ENCODE data around the gene DICER1.
"Not testable (repeated sequence)": the region's sequence is repeated elsewhere in the genome, so short reads cannot be mapped to it uniquely, and the experiment has no call there.

The DICER1 gene

DNA sequence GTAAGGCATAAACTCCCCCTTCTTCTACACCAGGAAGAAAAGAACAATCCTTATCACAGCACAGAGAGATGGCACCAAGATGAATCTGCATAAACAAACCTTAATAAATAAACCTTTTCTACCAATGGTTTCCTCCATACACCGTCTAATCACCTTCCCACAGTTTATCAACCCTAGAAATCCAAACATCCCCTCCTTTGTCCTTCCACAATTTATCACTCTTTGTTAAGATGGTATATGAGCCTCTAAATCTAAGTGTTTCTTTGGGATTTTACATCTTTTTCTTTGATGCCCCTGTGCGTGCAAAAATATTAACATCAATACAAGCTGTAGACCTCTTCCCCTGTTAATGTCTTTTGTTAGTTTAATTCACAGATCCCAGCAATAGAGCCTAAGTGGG lies 12.5 kb downstream of the DICER1 start:
- no peak for DNase-seq

DNA sequence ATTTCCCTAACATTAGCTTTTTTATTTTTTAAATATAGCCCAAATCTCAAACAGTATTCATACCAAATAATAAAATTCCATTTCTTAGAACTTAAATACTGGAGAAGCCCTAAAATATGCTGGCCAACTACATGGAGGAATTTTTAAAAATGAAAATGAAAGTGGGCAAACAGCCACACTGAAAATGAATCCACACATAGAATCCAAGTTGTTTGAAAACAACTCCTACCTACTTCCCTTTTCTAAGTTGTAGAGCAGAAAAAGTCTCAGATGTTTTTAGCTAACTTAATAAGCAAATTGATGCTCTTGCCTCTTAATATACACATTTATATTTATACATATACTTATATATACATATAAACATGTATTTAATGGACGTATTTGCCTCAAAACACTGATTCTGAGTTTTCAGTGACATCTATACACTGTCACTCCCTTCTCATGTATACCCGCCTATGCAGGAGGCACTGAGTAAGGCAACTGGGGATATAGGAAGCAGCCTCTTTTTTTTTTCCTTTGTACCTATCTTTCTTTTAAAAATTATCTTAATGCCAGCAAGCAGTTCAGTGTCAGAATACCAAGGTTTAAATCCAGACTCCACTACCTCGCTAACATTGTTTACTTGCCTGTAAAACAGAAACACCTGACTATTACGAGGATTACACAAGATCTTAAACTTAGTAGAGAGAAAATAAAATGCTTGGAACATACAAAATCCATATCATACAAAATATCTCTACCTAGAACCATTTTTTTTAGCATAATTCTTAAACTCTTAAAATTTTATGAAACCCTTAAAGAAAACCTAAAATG lies 13.3 kb downstream of the DICER1 start:
- DNase-seq: no peak

DNA sequence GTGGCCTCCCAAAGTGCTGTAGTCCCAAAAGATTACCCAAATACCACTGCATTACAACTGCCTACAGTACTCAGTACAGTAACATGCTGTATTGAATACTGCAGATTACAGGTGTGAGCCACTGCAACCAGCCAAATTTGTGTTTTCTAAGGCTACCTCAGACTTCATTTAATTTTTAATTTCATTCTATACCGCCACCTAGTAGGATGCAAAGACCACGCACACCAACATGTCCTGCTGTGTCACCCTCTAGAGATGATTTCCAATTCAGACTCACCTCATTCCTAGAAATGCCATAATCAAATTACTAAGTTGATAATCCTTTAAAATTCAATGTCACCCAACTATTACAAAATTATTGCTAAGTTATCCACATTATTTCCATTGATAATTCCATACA lies 15.1 kb downstream of the DICER1 start:
- no peak for DNase-seq

DNA sequence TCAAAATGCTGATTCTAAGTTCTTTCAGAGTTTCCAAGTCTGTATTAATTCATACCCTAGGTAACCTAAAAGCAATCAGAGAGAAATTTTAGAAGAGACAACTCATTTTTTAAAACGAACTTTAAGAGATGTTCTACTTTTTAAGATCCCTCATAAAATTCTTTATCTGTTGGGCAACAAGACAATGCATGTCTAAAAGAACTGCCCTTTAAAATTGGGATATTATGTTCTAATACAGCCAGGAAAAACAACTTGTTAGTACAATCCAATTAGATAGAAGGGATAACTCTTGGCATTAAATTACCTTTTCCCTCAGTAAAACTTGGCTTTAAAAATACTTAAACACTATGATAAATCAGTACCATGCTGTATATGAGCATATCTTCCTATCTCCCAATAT lies 15.6 kb downstream of the DICER1 start:
- DNase-seq: no peak

DNA sequence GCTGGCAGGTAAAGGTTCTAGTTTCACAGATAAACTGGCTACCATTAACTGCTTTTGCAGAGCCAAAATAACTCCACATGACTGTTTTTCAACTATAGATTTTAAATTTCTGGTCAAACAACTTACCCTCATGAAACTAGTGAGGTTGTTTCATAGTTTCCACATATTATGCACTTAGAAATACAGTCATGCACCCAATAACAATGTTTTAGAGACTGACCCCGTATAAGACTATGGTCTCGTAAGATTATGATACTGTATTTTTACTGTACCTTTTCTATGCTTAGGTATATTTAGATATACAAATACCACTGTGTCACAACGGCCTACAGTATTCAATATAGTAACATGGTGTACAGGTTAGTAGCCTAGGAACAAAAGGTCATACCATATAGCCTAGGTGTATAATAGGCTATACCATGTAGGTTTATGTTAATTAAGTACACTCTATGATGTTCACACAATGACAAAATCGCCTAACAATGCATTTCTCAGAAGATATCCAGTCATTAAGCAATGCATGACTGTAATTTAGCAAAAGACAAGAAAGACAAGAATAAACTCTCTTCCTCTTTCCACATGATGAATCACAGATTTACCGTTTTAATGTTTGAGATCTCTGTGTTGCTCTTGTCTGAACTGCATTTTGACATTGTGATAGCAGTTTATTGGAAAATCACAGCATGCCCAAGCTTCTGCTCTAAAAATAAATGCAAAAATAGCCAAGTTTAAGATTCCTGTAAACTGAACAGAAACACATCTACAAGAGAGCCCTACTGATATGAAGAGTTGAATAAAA lies 17.1 kb downstream of the DICER1 start:
- DNase-seq: no peak

DNA sequence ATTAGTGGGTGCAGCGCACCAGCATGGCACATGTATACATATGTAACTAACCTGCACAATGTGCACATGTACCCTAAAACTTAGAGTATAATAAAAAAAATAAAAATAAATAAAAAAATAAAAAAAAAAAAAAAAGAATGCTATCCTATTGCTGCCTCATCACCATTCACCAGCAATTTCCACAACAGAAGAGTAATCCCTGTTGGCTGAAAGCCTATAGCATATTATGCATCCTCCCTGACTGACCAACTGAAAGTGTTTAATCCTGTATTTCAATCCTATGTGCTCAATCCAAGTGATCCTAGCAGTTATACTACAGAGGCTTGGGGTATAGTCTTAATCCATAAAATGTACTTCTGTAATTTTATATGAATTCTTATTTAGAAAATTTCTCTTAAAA lies 18.5 kb downstream of the DICER1 start:
- DNase-seq: no peak

DNA sequence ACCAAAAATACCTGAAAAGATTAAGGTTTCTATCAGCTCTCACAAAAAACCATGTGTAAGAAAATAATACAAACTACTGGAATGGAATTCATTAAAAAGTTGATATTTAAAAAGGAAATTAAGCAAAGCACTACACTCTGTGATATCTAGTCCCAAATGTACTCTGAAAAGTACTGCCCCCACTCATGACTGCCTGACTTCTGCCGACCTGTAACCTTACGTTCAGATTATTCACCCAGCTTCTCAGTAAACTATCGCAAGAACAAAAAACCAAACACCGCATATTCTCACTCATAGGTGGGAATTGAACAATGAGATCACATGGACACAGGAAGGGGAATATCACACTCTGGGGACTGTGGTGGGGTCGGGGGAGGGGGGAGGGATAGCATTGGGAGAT lies 18.9 kb downstream of the DICER1 start:
- DNase-seq: not testable (repeated sequence)

DNA sequence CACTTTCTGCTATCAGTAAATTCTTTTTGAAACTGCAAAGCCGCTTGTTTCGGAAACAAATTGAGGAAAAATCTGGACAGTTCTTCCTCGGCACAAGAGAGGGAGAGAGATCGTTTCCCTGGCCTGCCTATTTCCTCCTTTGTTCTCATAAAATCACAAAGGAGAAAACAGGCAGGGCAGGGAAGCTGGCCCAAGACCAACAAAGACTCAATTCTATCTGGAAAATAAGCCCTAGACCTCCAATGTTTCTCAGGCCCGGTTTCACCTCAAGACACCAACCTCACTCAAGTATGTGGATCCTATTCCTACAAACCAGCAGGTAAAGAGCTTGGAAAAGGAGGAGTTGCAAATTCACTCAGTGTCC lies 19.5 kb downstream of the DICER1 start:
- no peak for DNase-seq

DNA sequence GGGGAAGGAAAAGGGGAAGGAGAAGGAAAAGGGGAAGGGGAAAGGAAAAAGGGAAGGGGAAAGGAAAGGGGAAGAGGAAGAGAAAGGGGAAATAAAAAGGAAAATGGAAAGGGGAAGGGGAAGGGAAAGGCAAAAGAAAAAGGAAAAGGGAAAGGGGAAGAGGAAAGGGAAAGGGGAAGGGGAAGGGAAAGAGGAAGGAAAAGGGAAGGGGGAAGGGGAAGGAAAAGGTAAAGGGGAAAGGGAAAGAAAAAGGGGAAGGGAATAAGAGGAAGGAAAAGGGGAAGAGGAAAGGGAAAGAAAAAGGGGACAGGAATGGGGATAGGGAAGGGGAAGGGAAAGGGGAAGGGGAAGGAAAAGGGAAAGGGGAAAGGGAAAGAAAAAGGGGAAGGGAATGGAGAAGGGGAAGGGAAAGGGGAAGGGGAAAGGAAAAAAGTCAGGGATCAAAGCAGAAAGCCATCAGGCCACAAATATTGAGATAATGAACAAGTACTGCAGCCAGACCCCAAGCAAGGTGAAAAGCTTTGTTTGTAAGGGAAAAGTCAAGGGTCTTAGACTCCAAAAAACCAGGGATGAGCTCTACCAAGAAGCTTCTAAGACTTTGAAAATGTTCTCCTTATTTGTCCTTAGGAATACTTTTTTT lies 20.0 kb downstream of the DICER1 start:
- DNase-seq: no peak

DNA sequence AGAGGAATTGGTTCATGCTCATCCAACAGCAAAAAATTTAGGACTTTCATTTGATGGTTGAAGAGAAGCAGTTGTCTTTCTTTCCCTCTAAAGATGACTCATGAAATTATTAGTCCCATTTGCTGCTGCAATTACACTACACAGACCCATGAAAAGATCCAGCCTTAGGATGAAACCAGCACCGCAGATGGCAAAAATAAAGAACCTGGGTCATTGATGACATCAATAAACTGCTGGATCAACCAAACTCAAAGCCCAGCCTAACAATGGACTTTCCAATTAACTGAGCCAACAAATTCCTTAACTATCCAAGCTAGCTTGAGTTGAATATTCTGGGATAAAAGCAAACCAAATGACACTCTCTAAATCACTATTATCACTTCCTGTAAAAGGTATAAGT lies 20.7 kb downstream of the DICER1 start:
- no peak for DNase-seq

DNA sequence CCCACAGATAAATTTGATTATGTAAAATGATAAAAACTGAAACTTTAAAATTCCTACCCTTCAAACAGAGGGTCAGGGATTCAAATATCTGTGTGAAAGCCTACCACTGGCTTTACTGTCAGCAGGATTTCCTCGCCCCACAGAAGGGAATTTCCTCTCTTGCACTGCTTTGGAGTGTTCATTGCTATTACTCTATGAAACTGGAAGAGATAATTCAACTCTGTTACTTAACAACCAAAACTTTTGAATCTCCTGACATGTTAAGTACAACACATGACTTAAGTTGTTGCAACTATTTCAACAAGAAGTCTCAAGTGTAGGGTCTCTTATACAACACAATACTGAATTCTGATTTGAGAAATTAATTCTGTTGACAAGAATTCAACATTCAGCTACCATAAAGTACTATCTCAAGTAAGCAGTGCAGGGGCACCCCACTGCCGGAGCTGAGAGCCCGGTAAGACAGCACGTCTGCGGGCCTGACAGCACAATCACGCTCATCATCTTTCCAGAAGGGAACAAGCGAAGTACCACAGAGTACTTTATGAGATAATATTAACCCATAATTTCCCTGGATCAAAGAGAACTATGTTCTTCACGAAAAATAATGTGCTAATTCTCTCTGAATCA lies 22.9 kb downstream of the DICER1 start:
- no peak for DNase-seq

DNA sequence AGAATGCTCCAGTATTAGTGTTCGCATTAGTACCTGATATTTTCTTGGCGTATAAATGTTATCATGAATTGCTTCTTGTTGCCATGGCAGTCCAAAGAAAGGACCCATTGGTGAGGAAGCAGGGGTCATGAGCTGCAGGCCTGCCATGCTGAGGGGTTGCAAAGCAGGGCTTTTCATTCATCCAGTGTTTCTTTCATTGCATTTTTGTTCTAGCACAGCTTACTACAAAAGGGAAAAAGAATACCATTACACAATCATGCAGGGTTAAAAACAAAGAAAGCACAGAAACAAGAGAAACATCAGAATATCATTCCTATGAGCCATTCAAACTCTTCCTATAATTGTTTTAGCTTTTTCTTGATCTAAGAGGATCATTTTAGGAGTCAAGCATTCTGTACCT lies 24.0 kb downstream of the DICER1 start:
- DNase-seq: no peak

DNA sequence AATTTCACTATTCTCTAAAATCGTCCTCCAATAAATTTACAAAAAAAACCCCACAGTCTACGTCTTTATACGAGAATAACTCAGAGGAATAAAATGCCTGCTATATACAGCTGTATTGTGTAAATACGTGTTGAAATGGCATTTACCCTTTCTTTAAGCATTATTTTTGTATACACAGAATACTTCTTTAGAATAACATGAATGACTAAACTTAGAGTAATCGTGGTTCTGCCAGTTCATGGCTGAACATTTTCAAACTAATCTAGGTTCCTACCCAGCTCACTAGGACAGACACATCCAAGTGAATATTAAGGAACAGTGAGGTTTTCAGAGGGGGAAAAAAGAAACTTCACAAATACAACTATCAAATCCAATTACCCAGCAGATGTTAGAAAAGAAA lies 24.6 kb downstream of the DICER1 start:
- DNase-seq: no peak

DNA sequence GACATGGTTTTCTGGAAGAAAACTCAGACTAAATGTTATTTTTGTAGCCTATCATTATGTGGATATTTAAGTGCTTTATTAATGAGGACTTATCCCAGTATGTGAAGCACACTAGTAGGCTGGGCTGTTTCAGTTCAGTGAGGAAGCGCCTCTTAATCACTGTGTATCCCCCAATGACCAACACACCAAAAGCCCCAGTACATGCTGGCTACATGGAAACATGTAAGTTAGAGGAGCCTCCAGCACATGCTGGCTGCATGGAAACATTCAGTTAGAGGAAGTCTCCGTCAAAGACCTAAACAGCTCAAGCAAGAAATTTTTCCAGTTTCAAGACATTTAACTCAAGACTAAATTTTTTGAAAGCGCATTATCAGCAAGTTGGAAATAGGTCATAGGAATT lies 26.8 kb downstream of the DICER1 start:
- no peak for DNase-seq

DNA sequence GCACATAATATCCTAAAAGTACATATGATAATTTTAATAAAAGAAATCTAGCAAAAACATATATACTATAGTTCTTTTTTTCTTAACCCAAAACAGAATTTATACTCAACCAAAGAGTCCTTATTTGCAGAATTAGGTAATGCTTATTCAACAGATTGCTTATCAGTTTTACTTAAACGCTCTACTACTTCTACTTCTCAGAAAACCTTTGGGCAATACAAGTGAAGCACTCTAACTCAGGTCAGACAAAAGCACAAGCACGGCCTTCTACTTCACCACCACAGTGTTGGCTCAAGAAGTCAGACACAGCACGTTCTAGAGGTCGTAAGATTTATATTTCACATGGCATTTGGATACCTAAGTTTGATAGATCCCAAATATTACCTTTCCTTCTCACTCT lies 29.2 kb downstream of the DICER1 start:
- no peak for DNase-seq

DNA sequence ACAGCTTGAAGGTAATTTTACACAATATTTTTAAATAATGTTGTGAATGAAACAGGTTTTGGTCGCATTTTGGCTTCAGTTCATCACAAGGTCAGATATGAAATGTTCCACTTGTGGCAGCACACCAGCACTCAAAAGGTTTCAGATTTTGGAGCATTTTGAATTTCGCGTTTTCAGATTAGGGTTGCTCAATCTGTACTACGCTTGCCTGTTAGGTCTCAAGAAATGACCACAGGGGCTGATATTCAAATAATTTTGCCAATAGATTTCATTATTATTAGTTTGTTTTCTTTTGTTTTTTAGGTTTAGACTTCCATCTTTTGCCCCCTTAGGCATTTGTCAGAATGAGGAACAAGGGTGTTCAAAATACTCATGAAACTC lies 29.8 kb downstream of the DICER1 start:
- DNase-seq: no peak

DNA sequence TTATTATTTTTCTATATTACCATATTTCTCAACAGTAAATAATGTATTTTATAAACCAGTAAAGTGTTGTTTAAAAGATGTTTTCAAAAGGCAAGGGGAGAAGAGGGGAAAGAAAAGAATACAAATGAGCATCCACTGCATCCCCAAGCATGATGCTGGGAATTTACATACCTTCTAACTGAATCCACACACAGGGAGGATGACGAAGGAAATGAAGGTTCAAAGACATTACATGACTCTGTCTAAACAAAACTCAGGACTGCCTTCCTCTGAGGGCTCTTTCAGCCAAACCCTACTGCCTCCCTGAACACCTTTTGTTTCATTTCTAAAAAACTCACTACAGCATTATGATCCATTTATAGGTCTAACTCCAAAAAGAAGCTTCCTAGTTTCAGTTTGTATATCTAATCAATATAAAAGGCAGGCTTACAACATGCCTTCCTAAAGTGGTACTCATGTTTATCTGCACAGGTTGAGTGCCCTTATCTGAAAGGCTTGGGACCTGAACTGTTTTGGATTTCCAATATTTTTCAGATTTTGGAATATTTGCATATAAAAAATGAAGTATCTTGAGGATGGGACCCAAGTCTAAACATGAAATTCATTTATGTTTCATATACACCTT lies 30.3 kb downstream of the DICER1 start:
- DNase-seq: no peak

DNA sequence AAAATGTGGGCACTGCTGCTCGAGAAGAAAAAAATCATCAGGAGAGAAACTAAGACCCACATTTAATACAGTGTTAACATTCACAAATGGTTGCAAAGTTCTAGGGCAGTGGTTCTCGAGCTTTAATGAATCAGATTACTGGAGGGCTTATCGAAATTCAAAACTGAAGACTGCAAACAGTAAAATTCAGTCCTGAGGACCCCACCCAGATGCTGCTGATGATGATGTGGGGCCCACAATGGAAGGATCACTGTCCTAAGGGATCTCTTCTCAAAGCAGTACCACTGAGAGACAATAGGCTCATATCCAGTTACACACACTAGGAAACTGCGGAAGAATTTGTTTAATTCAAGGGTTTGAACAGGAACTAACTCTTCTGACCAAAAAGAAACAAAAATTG lies 31.4 kb downstream of the DICER1 start:
- no peak for DNase-seq

DNA sequence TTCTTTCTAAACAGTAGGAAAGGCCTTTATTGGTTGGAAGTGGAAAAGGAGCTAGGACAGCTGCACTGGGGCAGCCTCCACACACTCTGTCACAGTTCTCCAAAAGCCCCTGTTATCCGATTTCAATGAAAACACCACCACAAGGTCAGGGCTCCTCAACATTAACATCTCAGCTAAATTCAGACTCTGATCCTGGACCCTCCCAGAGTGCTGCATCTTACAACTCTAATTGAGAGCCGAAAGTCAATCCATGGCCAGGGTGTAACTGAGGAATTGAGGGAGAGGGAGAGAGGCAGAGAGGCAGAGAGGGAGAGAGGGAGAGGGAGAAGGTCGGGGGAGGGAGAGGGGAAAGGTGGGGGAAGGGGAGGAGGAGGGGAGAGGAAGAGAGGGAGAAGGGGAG lies 32.1 kb downstream of the DICER1 start:
- no peak for DNase-seq

DNA sequence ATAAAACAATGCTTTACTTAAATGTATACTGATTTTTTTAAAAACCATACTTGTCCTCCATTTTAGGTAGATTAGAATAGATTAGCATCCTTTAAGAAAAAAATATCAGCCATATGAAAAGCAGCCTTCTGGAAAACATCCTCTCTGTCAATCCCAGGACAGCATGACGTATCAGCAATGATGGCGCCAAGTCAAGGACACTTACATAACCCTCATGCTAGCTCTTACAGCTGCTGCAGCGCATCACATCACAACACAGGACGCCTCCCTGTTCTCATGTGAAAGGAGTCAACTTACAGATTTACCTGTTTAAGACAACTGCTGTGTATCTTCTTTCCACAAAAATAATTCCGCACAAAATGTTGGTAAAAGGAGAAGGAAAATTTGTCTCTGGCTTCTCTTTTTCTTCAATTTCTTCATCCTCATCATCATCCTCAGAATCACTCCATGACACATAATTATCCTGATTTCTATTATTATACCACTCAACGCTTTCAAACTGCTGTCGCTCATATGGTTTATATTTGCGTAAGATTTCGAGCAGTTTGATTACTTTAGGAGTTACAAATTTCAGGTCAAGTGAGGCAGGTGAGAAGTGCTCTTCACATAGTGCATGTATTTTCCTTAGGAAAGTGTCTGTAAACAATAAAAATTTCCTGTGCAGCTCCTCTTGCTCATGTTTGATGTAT lies 33.3 kb downstream of the DICER1 start:
- no peak for DNase-seq

DNA sequence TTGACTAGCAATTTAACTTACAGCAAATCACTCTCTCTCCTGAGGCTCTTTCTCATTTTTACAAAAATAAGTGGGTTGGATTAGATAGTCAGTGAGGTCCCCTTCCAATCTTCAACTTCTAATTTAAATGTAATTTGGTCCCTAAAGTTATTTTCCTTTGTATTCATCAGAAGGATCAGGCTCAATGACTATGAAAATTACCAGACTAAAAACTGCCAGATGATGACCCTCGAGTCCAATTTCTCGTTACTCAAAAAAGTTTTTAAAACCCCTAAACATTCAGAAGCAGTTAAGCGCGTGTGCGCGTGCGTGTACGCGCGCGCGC lies 34.7 kb downstream of the DICER1 start:
- no peak for DNase-seq

DNA sequence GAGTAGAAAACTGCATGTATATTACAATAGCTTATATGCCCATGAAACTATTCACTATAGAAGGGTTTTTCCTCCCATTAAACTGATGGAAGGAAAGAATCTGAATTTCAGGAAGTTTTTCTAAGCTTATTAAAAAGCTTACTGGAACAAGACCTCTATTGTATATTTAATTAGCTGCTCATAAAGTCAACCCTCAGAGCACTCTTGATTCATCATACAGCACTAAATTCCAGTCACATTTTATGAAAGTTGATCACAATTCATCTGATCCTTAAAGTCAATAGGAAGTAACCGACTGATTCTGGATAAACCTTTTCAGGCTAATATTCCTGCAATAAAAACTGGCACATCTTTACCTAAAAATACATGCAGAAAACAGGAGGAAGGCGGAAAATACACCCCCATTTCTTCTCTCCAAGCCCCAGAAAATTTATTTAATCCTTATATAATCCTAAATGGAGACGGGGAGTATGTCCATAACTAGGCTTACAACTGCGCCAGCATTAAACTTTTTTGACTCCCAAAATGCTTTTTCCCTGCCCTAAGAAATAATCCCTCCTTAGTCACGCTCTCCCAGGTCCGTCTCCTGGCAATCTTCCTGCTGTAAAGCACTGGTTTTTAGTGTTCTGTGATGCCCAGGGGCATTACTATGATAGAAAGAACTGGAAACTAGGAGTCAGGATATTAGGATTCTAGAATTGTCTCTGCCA lies 35.3 kb downstream of the DICER1 start:
- DNase-seq: no peak

Data from NCI-H2227 treated with DMSO at 0.1 percent for 48 hours (cell line).